K562 (cell line): Measurements from ENCODE around the gene RYR1. TPM values are rescaled to one million over a fixed set of nuclear protein-coding genes. Genes with fewer than 3 reads are reported as not detected.

ENCODE experiments used
- CHD7 ChIP-seq: fragments of 200-600 bp; sonication (generic); IDR thresholded peaks from one replicate; pipeline ENCODE4 v1.6.1; 2012; ENCODE audit warnings: mild to moderate bottlenecking, low read depth, low read length, inconsistent platforms
- CREB1 ChIP-seq, 2 experiments: sonication (generic) in 1 of 2; formaldehyde crosslinking in 1 of 2; IDR thresholded peaks; 2 replicates each; pipeline versions ENCODE4 v1.6.1 to v1.8.0; 2012 to 2022; ENCODE audit warnings: inconsistent platforms in 1 of 2, mild to moderate bottlenecking in 1 of 2, missing genetic modification reagents in 1 of 2, moderate library complexity in 1 of 2
- CREB3L1 ChIP-seq: fragments of 450-650 bp; IDR thresholded peaks from 2 replicates; pipeline ENCODE4 v1.6.1; 2014; ENCODE audit warnings: low read depth, mild to moderate bottlenecking, moderate library complexity, borderline replicate concordance
- DPF2 ChIP-seq: fragments of 450-650 bp; IDR thresholded peaks from 2 replicates; pipeline ENCODE4 v1.6.1; 2016
- PRMT5 ChIP-seq: sonication (generic); formaldehyde crosslinking; IDR thresholded peaks from 2 replicates; pipeline ENCODE4 v1.5.0; 2020; ENCODE audit warnings: missing genetic modification reagents
- RB1 ChIP-seq: fragments of 450-650 bp; IDR thresholded peaks from 2 replicates; pipeline ENCODE4 v1.6.1; 2017; ENCODE audit warnings: low read depth, mild to moderate bottlenecking
- SPI1 ChIP-seq: IDR thresholded peaks from 2 replicates; pipeline ENCODE4 v1.6.1; 2011; ENCODE audit warnings: low read depth, low read length, control low read depth, borderline replicate concordance
- TOE1 ChIP-seq, 2 experiments: fragments of 450-650 bp in 1 of 2; sonication (generic) in 1 of 2; formaldehyde crosslinking in 1 of 2; IDR thresholded peaks; 2 replicates each; pipeline versions ENCODE4 v1.7.1 to v1.8.0; 2016 to 2022; ENCODE audit warnings: borderline replicate concordance in 2 of 2, mild to moderate bottlenecking in 2 of 2, antibody characterized with exemption in 1 of 2, inconsistent platforms in 1 of 2, low read depth in 1 of 2, missing genetic modification reagents in 1 of 2, moderate library complexity in 1 of 2
- ZNF766 ChIP-seq: fragments of 200-800 bp; sonication (Bioruptor generic); conservative IDR thresholded peaks from 2 replicates; pipeline ENCODE4 v1.6.1; 2016; ENCODE audit warnings: missing genetic modification characterization, missing compliant biosample characterization
- polyA plus RNA-seq, 8 experiments: library from polyadenylated mRNA; depleted of rRNA in 4 of 8; stranded (reverse) in 5 of 8; unstranded in 3 of 8; fragments of >200 nt; fragmentation: Nextera tagmentation in 2 of 8; fragmentation: Illumina TruSeq in 1 of 8; extraction: Ambion mirVana in 2 of 8; extraction: Trizol in 1 of 8; gene quantifications; 2 replicates each; pipeline versions ENCODE4 v1.2.1 to v1.2.3, GENCODE V29; 2011 to 2014; ENCODE audit warnings: inconsistent platforms in 1 of 8, missing spikeins in 1 of 8
- total RNA-seq, 7 experiments: library from RNA; depleted of rRNA in 6 of 7; stranded (reverse); fragments of >200 nt in 6 of 7; fragmentation: Illumina TruSeq in 2 of 7; extraction: Trizol in 2 of 7; gene quantifications; 2 replicates each; pipeline versions ENCODE4 v1.2.1 to v1.2.3, GENCODE V29; 2011 to 2021; ENCODE audit warnings: low replicate concordance in 1 of 7
- TF ChIP-seq, protein P1 (sequence below): fragments of 250-450 bp; sonication (Bioruptor Pico); IDR thresholded peaks from 2 replicates; pipeline ENCODE4 v1.9.0; 2021; ENCODE audit warnings: mild to moderate bottlenecking, inconsistent platforms

Gene RYR1
- total and polyA plus RNA-seq, 9 of the 15 experiments (the other 6 are each of a cell fraction or from before 2014, with no cell fraction given), result 0.11 to 7.4 (median 3.7) TPM

- TF ChIP-seq CHD7 (no peak), DPF2 (no peak), CREB3L1 (no peak), RB1 (no peak), ZNF766 (no peak), TOE1 (IDR thresholded peaks at IDR 0.05; ENCODE audit: borderline replicate concordance) (no peak), TOE1 (CRISPR knock-in tag; IDR thresholded peaks at IDR 0.05; ENCODE audit: borderline replicate concordance, low read depth) (no peak), CREB1 (IDR thresholded peaks at IDR 0.05) (no peak), CREB1 (CRISPR knock-in tag; IDR thresholded peaks at IDR 0.05) (no peak), PRMT5 (CRISPR knock-in tag) (no peak), SPI1 (no peak)
- TF ChIP-seq, protein P1, sequence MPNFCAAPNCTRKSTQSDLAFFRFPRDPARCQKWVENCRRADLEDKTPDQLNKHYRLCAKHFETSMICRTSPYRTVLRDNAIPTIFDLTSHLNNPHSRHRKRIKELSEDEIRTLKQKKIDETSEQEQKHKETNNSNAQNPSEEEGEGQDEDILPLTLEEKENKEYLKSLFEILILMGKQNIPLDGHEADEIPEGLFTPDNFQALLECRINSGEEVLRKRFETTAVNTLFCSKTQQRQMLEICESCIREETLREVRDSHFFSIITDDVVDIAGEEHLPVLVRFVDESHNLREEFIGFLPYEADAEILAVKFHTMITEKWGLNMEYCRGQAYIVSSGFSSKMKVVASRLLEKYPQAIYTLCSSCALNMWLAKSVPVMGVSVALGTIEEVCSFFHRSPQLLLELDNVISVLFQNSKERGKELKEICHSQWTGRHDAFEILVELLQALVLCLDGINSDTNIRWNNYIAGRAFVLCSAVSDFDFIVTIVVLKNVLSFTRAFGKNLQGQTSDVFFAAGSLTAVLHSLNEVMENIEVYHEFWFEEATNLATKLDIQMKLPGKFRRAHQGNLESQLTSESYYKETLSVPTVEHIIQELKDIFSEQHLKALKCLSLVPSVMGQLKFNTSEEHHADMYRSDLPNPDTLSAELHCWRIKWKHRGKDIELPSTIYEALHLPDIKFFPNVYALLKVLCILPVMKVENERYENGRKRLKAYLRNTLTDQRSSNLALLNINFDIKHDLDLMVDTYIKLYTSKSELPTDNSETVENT (CRISPR knock-in tag), result no peak
These were observed 11.9 kb downstream of the RYR1 start (continued) for GRCh38 chr19:38445362-38445761.
